Endothelial cell of umbilical vein (primary cell): ENCODE results near the gene KRTAP17-1.

Experiments used
- EZH2 ChIP-seq: IDR thresholded peaks from 2 replicates; pipeline ENCODE4 v1.6.1; 2012; ENCODE audit warnings: borderline replicate concordance, low read depth, mild to moderate bottlenecking, moderate library complexity, low read length, inconsistent platforms; ENCODE audit not compliant: severe bottlenecking
- FOS ChIP-seq: IDR thresholded peaks from 2 replicates; pipeline ENCODE4 v1.6.1; 2011; ENCODE audit warnings: mild to moderate bottlenecking, low read length, moderate library complexity, borderline replicate concordance; ENCODE audit not compliant: insufficient read depth
- GATA2 ChIP-seq: IDR thresholded peaks from 2 replicates; pipeline ENCODE4 v1.7.0; 2011; ENCODE audit warnings: low read depth, mild to moderate bottlenecking, moderate library complexity, mixed read lengths, low read length; ENCODE audit not compliant: insufficient read length, insufficient read depth
- JUN ChIP-seq: IDR thresholded peaks from 2 replicates; pipeline ENCODE4 v1.6.1; 2011; ENCODE audit warnings: borderline replicate concordance, low read depth; ENCODE audit not compliant: insufficient read length, insufficient read depth
- MYC ChIP-seq: IDR thresholded peaks from one replicate; pipeline ENCODE4 v1.6.1; 2011; ENCODE audit warnings: mild to moderate bottlenecking, low read depth, low read length
- POLR2A ChIP-seq: IDR thresholded peaks from 2 replicates; pipeline ENCODE4 v1.6.1; 2012; ENCODE audit warnings: low read depth, mild to moderate bottlenecking, control low read depth, low read length
- POLR2AphosphoS5 ChIP-seq: IDR thresholded peaks from 2 replicates; pipeline ENCODE4 v1.6.1; 2012; ENCODE audit warnings: low read depth, mild to moderate bottlenecking, control low read depth, low read length, moderate library complexity; ENCODE audit not compliant: insufficient read depth
- TF ChIP-seq, protein P1 (sequence below), 2 donors: IDR thresholded peaks; 1 replicate in 1 of 2; 2 replicates in 1 of 2; pipeline ENCODE4 v1.5.1; 2011; ENCODE audit warnings: low read length in 2 of 2, mild to moderate bottlenecking in 2 of 2, moderate library complexity in 2 of 2, control low read depth in 1 of 2, inconsistent platforms in 1 of 2, low read depth in 1 of 2; ENCODE audit not compliant: insufficient read depth in 1 of 2; ENCODE audit errors: extremely low read depth in 1 of 2
- TF ChIP-seq, protein P2 (sequence below): IDR thresholded peaks from 2 replicates; pipeline ENCODE4 v1.6.1; 2011; ENCODE audit not compliant: insufficient read depth, insufficient read length

DNA sequence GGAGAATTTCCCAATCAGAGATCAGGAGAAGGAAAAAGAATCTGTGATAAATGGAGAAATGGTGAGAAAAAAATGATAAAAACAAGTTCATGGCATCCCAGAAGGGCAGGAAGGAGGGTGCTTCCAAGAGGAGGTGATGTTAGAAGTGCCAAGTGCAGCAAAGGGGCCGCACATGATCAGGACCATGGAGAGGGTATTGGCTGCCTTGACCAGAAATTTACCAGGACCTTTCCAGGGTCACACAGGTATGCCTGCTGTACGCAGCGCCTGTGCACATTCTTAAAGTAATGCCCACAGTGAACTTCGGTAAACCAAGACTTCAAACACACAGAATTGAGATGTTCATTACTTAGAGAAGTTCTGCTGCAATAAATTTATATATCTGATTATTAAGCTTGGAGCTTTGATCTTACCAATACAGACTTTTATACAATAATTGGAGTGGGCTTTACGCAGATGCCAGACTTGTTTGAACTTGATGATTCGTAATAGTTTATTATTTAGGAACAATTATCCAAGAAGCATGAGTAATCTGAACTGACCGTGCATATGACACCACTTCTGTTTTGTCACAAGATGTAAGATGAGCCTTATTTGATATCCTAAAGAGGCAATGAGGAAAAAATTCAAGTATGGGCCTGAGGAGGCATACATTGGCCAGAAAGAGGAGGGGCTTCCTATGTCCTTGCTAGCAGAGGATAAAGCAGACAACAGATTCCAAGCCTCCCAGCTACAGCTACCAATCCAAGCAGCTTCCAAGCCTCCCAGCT is 37.3 kb upstream of the KRTAP17-1 start:
- TF ChIP-seq, protein P1, sequence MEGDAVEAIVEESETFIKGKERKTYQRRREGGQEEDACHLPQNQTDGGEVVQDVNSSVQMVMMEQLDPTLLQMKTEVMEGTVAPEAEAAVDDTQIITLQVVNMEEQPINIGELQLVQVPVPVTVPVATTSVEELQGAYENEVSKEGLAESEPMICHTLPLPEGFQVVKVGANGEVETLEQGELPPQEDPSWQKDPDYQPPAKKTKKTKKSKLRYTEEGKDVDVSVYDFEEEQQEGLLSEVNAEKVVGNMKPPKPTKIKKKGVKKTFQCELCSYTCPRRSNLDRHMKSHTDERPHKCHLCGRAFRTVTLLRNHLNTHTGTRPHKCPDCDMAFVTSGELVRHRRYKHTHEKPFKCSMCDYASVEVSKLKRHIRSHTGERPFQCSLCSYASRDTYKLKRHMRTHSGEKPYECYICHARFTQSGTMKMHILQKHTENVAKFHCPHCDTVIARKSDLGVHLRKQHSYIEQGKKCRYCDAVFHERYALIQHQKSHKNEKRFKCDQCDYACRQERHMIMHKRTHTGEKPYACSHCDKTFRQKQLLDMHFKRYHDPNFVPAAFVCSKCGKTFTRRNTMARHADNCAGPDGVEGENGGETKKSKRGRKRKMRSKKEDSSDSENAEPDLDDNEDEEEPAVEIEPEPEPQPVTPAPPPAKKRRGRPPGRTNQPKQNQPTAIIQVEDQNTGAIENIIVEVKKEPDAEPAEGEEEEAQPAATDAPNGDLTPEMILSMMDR (IDR thresholded peaks at IDR 0.05; ENCODE audit: extremely low read depth in 1 of 2, insufficient read depth in 1 of 2, low read depth in 1 of 2, low read length in 2 of 2): no peak
- TF ChIP-seq MYC: no peak
- no peak for TF ChIP-seq JUN
- no peak for TF ChIP-seq EZH2
- no peak for TF ChIP-seq POLR2AphosphoS5
- TF ChIP-seq POLR2A: no peak
- no peak for TF ChIP-seq FOS
- TF ChIP-seq, protein P2, sequence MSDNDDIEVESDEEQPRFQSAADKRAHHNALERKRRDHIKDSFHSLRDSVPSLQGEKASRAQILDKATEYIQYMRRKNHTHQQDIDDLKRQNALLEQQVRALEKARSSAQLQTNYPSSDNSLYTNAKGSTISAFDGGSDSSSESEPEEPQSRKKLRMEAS: no peak
- TF ChIP-seq GATA2: no peak
